Body of pancreas (tissue), 4 donors: ENCODE measurements around the gene ERC1.

Experiments used
- CTCF ChIP-seq, 7 experiments: fragments of 450-650 bp in 4 of 7; fragments of 200-600 bp in 3 of 7; sonication (generic) in 3 of 7; IDR thresholded peaks; one replicate each; pipeline ENCODE4 v1.5.1; 2016 to 2019; ENCODE audit warnings: antibody characterized with exemption in 7 of 7
- POLR2A ChIP-seq, 3 donors: fragments of 450-650 bp; IDR thresholded peaks; one replicate each; pipeline ENCODE4 v1.6.1; 2016; ENCODE audit warnings: antibody characterized with exemption in 3 of 3, mild to moderate bottlenecking in 2 of 3

GRCh38 chr12:1324910-1325309 lies 333.9 kb downstream of the ERC1 start:
- TF ChIP-seq CTCF (IDR thresholded peaks at IDR 0.05) (no peak), POLR2A (IDR thresholded peaks at IDR 0.05) (no peak)
